T47D (cell line): ENCODE measurements around the gene GMPR2.

Experiments used
- DNase-seq, 2 experiments: peaks; one replicate each; pipeline versions ENCODE4 v3.0.0 to v3.0.0-alpha.2; 2011 to 2012; ENCODE audit warnings: low read depth in 1 of 2, low spot score in 1 of 2
- JUND ChIP-seq: IDR thresholded peaks from 2 replicates; pipeline ENCODE4 v1.6.1; 2012; ENCODE audit warnings: low read depth
- in situ Hi-C: cut with HindIII; loops from 2 replicates; pipeline ENCODE4 v1.10.0; 2016; ENCODE audit warnings: low sequenced_read_pairs, low pct_unique_long_range_greater_than_20kb

GMPR2 gene

GRCh38 chr14:24263848-24264247, 31.1 kb downstream of the GMPR2 start:
- no peak for TF ChIP-seq JUND
- in situ Hi-C loops = no loop called here
- peak; percentile 42 to 83 for DNase-seq

- in situ Hi-C loops = no loop called here
- no peak for TF ChIP-seq JUND
- DNase-seq = peak in 1 of 2 experiments; percentile 3
Measured at GRCh38 chr14:24264298-24264697, 31.6 kb downstream of the GMPR2 start.

- in situ Hi-C loops = no loop called here
- no peak for DNase-seq
- no peak for TF ChIP-seq JUND
Measured at GRCh38 chr14:24266344-24267244, 33.9 kb downstream of the GMPR2 start.

- no peak for TF ChIP-seq JUND
- in situ Hi-C loops = no loop called here
- no peak for DNase-seq
Measured at GRCh38 chr14:24267516-24267915, 34.8 kb downstream of the GMPR2 start.

GRCh38 chr14:24268225-24268624, 35.5 kb downstream of the GMPR2 start:
- no peak for DNase-seq
- no peak for TF ChIP-seq JUND
- in situ Hi-C loops = no loop called here

- no peak for TF ChIP-seq JUND
- DNase-seq = no peak
- in situ Hi-C loops = no loop called here
Measured at GRCh38 chr14:24269368-24269767, 36.6 kb downstream of the GMPR2 start.

GRCh38 chr14:24269910-24270536, 37.3 kb downstream of the GMPR2 start:
- TF ChIP-seq JUND = no peak
- no peak for DNase-seq
- in situ Hi-C loops = no loop called here

- no peak for DNase-seq
- in situ Hi-C loops = no loop called here
- TF ChIP-seq JUND = no peak
Measured at GRCh38 chr14:24270537-24271133, 37.9 kb downstream of the GMPR2 start.

- DNase-seq = peak; percentile 86 to 92
- in situ Hi-C loops = no loop called here
- no peak for TF ChIP-seq JUND
Measured at GRCh38 chr14:24271134-24271833, 38.6 kb downstream of the GMPR2 start, which contains the start of gene RABGGTA. TSS of gene RABGGTA (minus strand) at chr14:24271597. CDS start at chr14:24271115, 482 bp downstream.

GRCh38 chr14:24271834-24272263, 39.1 kb downstream of the GMPR2 start:
- no peak for TF ChIP-seq JUND
- in situ Hi-C loops = no loop called here
- no peak for DNase-seq

GRCh38 chr14:24272467-24272866, 39.7 kb downstream of the GMPR2 start:
- DNase-seq = no peak
- in situ Hi-C loops = no loop called here
- no peak for TF ChIP-seq JUND

GRCh38 chr14:24273422-24273998, 40.8 kb downstream of the GMPR2 start:
- in situ Hi-C loops = no loop called here
- no peak for TF ChIP-seq JUND
- peak in 1 of 2 experiments; percentile 10 for DNase-seq
